Measurements from ENCODE around the gene NEGR1. TPM values are rescaled to one million over a fixed set of nuclear protein-coding genes. Genes with fewer than 3 reads are reported as not detected.

Gene NEGR1
- total RNA-seq, 1 donor from 2014 or later, result 19.2 TPM

- H3K4me3 ChIP-seq, result no peak overlapping the region
- no peaks in the 10 kb centered on the region for H3K36me3 ChIP-seq
- intact Hi-C loops (cut with DNase I), result no loop called here
- H3K9me3 ChIP-seq, result no peaks in the 10 kb centered on the region
- no peak for DNase-seq (ENCODE audit: extremely low spot score in 2 of 2)
- no peak overlapping the region for H3K27ac ChIP-seq
- no peaks in the 10 kb centered on the region for H3K27me3 ChIP-seq
- H3K4me1 ChIP-seq, result no peaks in the 10 kb centered on the region
- TF ChIP-seq POLR2A (IDR thresholded peaks at IDR 0.05) (no peak), POLR2AphosphoS5 (IDR thresholded peaks at IDR 0.05; ENCODE audit: insufficient read depth in 1 of 2, low read depth in 1 of 2) (no peak), CTCF (IDR thresholded peaks at IDR 0.05) (no peak)
Measured at GRCh38 chr1:72177711-72178110, 104.6 kb downstream of the NEGR1 start.

- intact Hi-C loops (cut with DNase I), result no loop called here
- Histone ChIP-seq H3K27ac (no peak overlapping the region), H3K36me3 (no peaks in the 10 kb centered on the region), H3K4me1 (no peaks in the 10 kb centered on the region), H3K27me3 (no peaks in the 10 kb centered on the region), H3K9me3 (no peaks in the 10 kb centered on the region), H3K4me3 (no peak overlapping the region)
- TF ChIP-seq CTCF (IDR thresholded peaks at IDR 0.05) (no peak), POLR2AphosphoS5 (IDR thresholded peaks at IDR 0.05; ENCODE audit: insufficient read depth in 1 of 2, low read depth in 1 of 2) (no peak), POLR2A (IDR thresholded peaks at IDR 0.05) (no peak)
- DNase-seq (ENCODE audit: extremely low spot score in 2 of 2), result no peak
Measured at GRCh38 chr1:72170246-72170645, 112.1 kb downstream of the NEGR1 start.

GRCh38 chr1:72166426-72166825 is 115.9 kb downstream of the NEGR1 start:
- H3K4me3 ChIP-seq, result no peak overlapping the region
- no peak overlapping the region for H3K27ac ChIP-seq
- TF ChIP-seq CTCF (IDR thresholded peaks at IDR 0.05), result no peak
- TF ChIP-seq POLR2A (IDR thresholded peaks at IDR 0.05), result no peak
- TF ChIP-seq POLR2AphosphoS5 (IDR thresholded peaks at IDR 0.05; ENCODE audit: insufficient read depth in 1 of 2, low read depth in 1 of 2), result no peak
- no peaks in the 10 kb centered on the region for H3K9me3 ChIP-seq
- H3K36me3 ChIP-seq, result no peaks in the 10 kb centered on the region
- intact Hi-C loops (cut with DNase I), result no loop called here
- no peak for DNase-seq (ENCODE audit: extremely low spot score in 2 of 2)
- no peaks in the 10 kb centered on the region for H3K4me1 ChIP-seq
- no peaks in the 10 kb centered on the region for H3K27me3 ChIP-seq

- no peaks in the 10 kb centered on the region for H3K9me3 ChIP-seq
- TF ChIP-seq POLR2AphosphoS5 (IDR thresholded peaks at IDR 0.05; ENCODE audit: insufficient read depth in 1 of 2, low read depth in 1 of 2), result no peak
- no peak for TF ChIP-seq POLR2A (IDR thresholded peaks at IDR 0.05)
- no peak for TF ChIP-seq CTCF (IDR thresholded peaks at IDR 0.05)
- no peak overlapping the region for H3K4me3 ChIP-seq
- H3K4me1 ChIP-seq, result no peaks in the 10 kb centered on the region
- intact Hi-C loops (cut with DNase I), result no loop called here
- H3K27ac ChIP-seq, result no peak overlapping the region
- H3K27me3 ChIP-seq, result no peaks in the 10 kb centered on the region
- no peaks in the 10 kb centered on the region for H3K36me3 ChIP-seq
- DNase-seq (ENCODE audit: extremely low spot score in 2 of 2), result no peak
Measured at GRCh38 chr1:72150508-72150907, 131.8 kb downstream of the NEGR1 start.

GRCh38 chr1:72141875-72142274 is 140.5 kb downstream of the NEGR1 start:
- Histone ChIP-seq H3K4me3 (no peak overlapping the region), H3K4me1 (no peaks in the 10 kb centered on the region), H3K27ac (no peak overlapping the region), H3K36me3 (no peaks in the 10 kb centered on the region), H3K27me3 (no peaks in the 10 kb centered on the region), H3K9me3 (no peaks in the 10 kb centered on the region)
- no peak for TF ChIP-seq POLR2A (IDR thresholded peaks at IDR 0.05)
- TF ChIP-seq POLR2AphosphoS5 (IDR thresholded peaks at IDR 0.05; ENCODE audit: insufficient read depth in 1 of 2, low read depth in 1 of 2), result no peak
- no peak for TF ChIP-seq CTCF (IDR thresholded peaks at IDR 0.05)
- no peak for DNase-seq (ENCODE audit: extremely low spot score in 2 of 2)
- intact Hi-C loops (cut with DNase I), result no loop called here
